GM21825 (cell line): ENCODE measurements around the gene ARHGEF28.

Source experiments
- ATAC-seq: cut with Tn5 transposase; IDR thresholded peaks from one replicate; pipeline ENCODE4 v1.9.1; 2021; ENCODE audit warnings: mild to moderate bottlenecking, moderate library complexity; ENCODE audit not compliant: unreplicated experiment

The ARHGEF28 gene

DNA sequence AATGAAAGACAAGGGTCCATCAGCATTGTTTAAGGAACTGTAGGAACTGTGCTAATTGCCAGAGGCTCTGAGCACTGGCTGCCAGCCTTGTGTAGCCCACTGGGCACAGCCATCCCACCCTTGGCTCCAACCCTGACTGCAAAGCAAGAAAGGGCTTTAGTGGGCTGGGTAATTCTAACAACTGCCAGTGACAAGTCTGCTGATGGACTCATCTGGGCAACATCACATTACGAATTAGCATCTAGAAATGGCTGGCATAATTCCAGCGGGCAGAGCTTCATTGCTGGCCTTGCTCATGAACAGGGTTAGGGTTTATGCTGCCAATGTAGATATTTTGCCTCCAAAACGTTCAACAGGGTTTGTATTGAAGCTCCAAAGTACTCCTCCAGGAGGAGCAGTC lies 326.9 kb downstream of the ARHGEF28 start:
- no peak for ATAC-seq

- no peak for ATAC-seq
These were observed 328.4 kb downstream of the ARHGEF28 start for GRCh38 chr5:73954381-73954780.

GRCh38 chr5:73955271-73955846 lies 329.4 kb downstream of the ARHGEF28 start:
- ATAC-seq: no peak

DNA sequence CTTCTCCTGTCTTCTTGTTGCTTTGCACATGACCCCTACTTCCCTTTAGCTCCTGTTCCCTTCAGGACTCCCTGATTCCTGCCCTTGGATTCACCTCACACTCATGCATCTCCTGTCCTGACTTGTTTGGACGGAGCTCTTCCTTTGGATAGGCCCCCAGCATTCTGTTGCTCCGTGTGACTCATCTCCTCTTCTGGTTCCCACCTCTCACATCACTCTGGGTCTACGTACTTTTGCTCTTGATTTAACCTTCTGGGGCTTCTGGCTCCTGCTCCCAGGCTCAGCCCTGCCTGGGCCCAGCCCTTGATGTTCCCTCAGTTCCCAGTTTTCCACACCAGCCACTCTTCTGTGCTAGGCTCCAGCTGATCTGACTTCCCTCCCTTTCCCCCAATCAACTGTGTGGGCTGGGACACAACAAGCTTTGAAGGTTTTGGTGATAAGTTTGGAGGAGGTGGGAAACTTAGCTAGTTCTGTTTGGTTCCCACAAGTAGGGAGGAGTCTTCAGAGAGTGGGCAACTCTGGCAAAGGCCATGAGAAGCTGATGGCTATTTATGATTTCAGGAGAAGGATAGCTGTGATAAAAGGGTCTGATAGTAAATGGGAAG lies 331.5 kb downstream of the ARHGEF28 start:
- ATAC-seq: no peak

DNA sequence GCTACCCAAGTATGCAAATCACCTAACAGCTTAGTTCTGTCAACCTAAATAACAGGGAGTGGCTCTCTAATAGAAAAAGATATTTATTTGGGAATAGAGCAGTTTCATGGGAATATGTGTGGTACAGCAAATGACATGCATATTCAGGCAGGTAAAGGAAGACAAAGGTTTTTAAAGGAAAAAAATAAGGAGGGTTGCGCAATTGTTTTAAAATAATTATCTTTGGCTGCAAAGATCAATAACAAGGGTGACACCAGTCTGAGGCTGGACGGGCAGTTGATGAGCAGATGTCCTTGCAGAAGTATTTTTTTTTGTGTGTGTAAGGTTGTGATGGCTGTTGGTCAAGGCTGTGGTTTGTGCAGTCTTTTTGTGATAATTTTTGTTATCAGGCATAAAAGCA lies 332.0 kb downstream of the ARHGEF28 start:
- no peak for ATAC-seq

- ATAC-seq: no peak
These were observed 334.0 kb downstream of the ARHGEF28 start for GRCh38 chr5:73960023-73960422.

GRCh38 chr5:73960426-73960825 lies 334.4 kb downstream of the ARHGEF28 start:
- no peak for ATAC-seq

GRCh38 chr5:73962801-73963425 lies 336.9 kb downstream of the ARHGEF28 start:
- ATAC-seq: no peak

DNA sequence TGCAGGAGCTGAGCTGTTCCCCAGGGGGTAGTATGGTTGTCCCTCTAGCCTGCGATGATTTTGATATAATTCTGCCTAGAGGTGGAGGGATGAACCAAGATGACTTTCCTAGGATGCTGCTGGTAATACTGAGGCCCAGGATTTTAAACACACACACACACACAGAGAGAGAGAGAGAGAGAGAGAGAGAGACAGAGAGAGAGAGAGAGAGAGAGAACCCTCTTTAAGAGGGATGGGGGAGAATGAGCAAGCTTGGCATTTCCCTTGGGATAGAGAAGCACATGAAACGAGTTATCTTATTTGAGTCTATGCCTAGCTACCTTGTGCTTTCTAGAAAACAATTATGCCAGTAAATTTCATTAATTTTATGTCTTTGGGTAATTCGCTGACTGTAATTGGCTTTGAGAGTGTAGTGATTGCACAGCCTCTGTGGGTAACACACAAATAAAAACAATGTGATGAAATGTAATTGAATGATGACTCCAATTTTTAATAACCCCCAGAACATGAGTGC lies 338.4 kb downstream of the ARHGEF28 start:
- ATAC-seq: no peak

DNA sequence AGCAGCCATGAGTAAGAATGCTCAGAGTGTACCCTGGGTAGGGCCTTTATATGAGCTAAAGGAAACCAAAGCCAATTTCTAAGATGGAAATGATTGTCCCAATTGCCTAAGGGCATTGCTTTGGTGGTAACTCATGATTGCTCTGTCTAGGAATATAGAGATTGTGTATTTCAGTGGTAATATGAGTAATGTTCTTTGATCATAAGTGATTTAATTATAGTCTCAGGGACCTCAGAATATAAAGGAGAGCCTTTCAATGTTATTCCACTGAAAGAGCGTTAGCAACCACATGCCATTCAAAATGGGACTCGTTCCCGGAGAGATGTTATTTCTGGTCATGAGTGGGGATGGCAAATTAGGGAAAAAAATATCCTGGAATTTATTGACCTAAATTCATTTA lies 340.5 kb downstream of the ARHGEF28 start:
- no peak for ATAC-seq

- ATAC-seq: no peak
These were observed 341.4 kb downstream of the ARHGEF28 start for GRCh38 chr5:73967347-73967746.

- ATAC-seq: no peak
These were observed 342.2 kb downstream of the ARHGEF28 start for GRCh38 chr5:73968246-73968645.

GRCh38 chr5:73968729-73969128 lies 342.7 kb downstream of the ARHGEF28 start:
- ATAC-seq: no peak

DNA sequence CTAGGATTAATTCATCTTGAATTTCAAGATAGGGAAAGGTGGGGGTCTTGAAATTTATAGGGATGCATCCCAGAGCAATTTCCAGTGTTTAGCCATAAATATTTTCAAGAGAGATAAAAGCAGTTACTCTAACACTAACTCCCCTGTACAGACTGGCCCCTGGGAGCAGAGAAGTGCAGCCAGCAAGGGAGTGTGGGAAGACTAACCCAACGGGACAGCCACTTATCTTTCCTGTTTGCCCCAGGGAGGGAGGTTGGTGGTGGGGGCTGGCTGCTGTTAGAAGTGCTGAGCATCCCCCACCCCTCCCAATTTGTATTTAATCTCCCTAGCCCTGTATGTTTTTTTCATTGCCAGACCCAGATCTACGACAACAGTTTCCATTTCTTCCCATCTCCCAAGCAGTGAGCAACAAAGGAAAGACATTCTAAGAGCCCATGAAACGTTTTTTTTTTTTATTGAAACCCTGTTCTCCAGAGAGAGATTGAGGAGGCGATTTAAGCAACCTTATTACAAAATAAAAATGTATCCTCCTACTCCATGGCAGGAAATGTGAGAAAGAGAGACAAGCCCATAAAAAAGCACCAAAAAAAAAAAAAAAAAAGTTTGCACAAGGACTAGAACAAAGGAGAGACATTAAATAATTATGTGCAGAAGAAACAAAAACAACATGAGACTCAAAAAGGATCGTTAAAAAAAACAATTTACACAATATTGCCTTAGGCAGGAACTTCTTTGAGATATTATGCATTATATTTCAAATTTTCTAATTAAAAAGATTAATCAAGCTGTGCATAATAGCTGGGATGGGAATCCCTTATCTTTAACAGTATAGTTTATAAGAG lies 343.4 kb downstream of the ARHGEF28 start:
- no peak for ATAC-seq

GRCh38 chr5:73971326-73971725 lies 345.3 kb downstream of the ARHGEF28 start:
- ATAC-seq: no peak

GRCh38 chr5:73973135-73973534 lies 347.1 kb downstream of the ARHGEF28 start:
- no peak for ATAC-seq

DNA sequence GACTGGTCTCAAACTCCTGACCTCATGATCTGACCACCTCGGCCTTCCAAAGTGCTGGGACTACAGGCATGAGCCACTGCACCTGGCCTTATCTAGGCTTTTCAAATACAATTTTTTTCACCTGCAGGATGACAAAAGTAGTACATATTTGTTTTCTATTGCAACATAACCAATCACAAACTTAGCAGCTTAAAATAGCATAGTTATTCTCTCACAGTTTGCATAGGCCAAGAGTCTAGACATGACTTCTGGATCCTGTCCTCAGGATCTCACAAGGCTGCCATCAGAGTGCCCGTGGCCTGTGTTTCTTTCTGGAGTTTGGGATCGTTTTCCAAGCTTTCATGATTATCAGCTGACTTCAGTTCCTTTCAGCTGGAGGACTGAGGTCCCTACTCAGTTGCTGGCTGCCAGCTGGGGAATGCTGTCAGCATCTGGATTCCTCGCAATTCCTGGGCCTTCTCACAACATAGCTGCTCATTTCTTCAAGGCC lies 348.9 kb downstream of the ARHGEF28 start:
- no peak for ATAC-seq

DNA sequence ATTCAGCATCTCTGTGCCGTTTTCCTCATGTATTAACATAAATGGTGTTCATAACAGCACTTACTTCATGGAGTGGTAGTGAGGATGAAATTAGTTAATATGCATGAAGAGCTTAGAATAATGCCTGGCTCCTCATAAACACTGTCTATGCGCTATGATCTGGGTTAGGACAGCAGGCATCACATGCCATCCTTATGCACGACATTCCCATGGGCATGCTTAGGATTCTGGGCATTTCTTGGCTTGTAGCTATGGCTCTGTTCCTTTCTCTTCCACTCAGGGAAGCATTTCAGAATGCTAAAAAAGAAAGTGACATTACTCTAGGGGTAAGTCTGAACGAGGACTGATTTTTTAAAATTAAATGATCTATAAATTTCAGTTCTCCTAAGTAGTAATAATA lies 349.8 kb downstream of the ARHGEF28 start:
- no peak for ATAC-seq

- ATAC-seq: no peak
These were observed 351.1 kb downstream of the ARHGEF28 start for GRCh38 chr5:73977146-73977545.

DNA sequence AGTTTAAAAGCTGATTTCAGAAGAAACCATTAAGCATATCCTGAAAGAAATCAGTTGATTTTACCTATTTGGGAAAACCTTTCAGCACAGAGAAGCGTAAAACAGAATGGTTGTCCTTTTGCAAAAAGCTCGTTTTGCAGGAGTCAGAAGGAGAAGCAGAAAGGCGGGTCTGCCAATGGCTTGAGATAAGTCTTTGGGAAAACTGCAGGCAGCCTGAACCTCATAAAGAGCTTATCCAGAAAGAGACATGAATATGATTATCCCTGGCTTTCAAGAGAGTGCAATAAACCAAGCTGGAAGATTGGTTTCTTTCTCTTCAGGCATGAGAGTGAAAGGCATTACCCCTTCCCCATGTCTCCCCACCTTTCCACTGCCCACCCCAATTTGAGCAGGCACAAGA lies 353.3 kb downstream of the ARHGEF28 start:
- ATAC-seq: no peak

DNA sequence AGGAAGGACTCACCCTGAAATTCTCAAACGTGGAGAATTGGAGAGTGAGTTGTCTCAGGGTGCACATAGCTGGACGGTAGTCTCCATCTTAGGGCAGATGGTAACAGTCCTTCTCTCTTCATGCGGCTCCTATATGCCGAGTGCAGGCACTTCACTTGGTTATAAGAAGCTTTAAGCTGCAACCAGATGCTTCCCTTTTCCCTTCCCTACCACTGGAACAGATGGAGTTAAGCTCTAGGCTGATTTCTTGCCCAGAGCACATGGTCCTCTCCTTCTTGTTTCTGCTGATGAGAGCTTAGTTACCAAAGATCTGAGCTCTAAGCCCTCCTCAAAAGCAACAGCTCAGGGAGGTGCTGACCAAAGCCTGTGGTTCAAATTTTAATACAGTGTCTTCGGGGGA lies 355.7 kb downstream of the ARHGEF28 start:
- ATAC-seq: no peak
